ENCODE measurements around the gene PCBP4.

PCBP4 gene

GRCh38 chr3:51961011-51961410 is 6.2 kb downstream of the PCBP4 start:
- TF ChIP-seq CTCF (IDR thresholded peaks at IDR 0.05; ENCODE audit: control insufficient read depth, extremely low read depth, insufficient read depth), result no peak
- H3K4me3 ChIP-seq (ENCODE audit: low read depth, low read length), result no peak overlapping the region
- no peak for DNase-seq (ENCODE audit: low read depth)

- no peak for DNase-seq (ENCODE audit: low read depth)
- TF ChIP-seq CTCF (IDR thresholded peaks at IDR 0.05; ENCODE audit: control insufficient read depth, extremely low read depth, insufficient read depth), result no peak
- no peak overlapping the region for H3K4me3 ChIP-seq (ENCODE audit: low read depth, low read length)
Measured at GRCh38 chr3:51960386-51960785, 6.9 kb downstream of the PCBP4 start.

DNA sequence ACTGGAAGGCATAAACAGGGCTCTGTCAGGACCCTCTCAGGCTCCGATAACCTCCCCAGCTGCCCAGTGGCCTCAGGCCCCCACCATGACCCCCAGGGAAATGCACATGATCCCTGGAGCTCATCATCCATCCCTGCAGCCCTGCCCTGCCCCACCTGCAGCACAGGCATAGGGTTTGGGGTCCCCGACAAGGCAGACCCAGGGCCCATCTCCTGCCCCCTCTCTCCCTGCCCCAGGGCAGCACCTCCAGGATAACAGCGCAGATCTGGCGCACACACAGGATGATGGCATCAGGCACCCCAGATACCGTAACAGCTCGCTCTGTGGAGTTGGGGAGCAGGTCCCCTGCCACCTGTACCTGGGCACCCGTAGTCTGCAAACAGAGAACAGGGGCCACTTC is 7.6 kb downstream of the PCBP4 start:
- no peak for DNase-seq (ENCODE audit: low read depth)
- no peak overlapping the region for H3K4me3 ChIP-seq (ENCODE audit: low read depth, low read length)
- TF ChIP-seq CTCF (IDR thresholded peaks at IDR 0.05; ENCODE audit: control insufficient read depth, extremely low read depth, insufficient read depth), result no peak

GRCh38 chr3:51958603-51959521 is 8.4 kb downstream of the PCBP4 start:
- no peak overlapping the region for H3K4me3 ChIP-seq (ENCODE audit: low read depth, low read length)
- DNase-seq (ENCODE audit: low read depth), result no peak
- no peak for TF ChIP-seq CTCF (IDR thresholded peaks at IDR 0.05; ENCODE audit: control insufficient read depth, extremely low read depth, insufficient read depth)

DNA sequence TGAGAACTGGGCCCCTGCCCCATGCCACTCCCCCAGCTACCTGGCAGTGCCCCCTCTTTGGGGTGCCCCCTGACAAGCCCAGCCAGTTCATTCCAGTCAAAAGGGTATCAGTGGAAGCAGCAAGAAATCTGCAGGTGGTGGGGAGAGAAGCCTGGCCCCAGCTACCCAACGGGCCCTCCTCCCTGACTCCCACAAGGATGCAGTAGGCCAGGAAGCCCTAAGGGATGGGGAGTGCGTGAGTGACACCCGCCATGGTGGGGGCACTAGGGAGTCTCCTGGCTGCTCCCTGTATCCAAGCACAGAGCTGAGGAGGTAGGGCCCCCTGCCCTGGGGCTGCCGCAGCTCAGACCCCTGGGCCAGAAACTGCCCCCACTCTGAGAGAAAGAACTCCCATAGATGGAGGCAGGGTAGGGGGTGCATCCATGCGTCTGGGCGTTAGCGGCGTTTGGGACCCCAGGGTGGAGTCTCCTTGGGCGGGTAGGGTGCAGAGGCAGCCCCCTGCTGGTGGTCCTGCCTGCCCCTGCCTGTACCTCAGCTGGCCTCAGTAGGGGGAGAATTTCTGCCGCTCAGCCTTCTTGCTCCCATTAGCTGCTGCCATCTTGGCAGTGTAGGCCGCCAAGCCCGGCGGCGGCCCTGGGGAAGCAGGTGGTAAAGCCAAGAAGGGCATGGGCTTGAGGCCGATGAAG is 9.6 kb downstream of the PCBP4 start:
- no peak for TF ChIP-seq CTCF (IDR thresholded peaks at IDR 0.05; ENCODE audit: control insufficient read depth, extremely low read depth, insufficient read depth)
- H3K4me3 ChIP-seq (ENCODE audit: low read depth, low read length), result no peak overlapping the region
- no peak for DNase-seq (ENCODE audit: low read depth)

DNA sequence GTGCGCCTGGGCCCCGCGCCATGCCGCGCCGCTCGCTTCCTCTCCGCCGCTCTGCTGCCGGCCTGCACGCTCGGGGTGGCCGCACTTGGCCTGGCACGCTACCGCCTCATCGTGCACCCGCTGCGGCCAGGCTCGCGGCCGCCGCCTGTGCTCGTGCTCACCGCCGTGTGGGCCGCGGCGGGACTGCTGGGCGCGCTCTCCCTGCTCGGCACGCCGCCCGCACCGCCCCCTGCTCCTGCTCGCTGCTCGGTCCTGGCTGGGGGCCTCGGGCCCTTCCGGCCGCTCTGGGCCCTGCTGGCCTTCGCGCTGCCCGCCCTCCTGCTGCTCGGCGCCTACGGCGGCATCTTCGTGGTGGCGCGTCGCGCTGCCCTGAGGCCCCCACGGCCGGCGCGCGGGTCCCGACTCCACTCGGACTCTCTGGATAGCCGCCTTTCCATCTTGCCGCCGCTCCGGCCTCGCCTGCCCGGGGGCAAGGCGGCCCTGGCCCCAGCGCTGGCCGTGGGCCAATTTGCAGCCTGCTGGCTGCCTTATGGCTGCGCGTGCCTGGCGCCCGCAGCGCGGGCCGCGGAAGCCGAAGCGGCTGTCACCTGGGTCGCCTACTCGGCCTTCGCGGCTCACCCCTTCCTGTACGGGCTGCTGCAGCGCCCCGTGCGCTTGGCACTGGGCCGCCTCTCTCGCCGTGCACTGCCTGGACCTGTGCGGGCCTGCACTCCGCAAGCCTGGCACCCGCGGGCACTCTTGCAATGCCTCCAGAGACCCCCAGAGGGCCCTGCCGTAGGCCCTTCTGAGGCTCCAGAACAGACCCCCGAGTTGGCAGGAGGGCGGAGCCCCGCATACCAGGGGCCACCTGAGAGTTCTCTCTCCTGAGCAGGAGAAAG is 11.1 kb downstream of the PCBP4 start:
- no peak overlapping the region for H3K4me3 ChIP-seq (ENCODE audit: low read depth, low read length)
- TF ChIP-seq CTCF (IDR thresholded peaks at IDR 0.05; ENCODE audit: control insufficient read depth, extremely low read depth, insufficient read depth), result no peak
- no peak for DNase-seq (ENCODE audit: low read depth)
